Erythroblast (primary cell): ENCODE measurements around the gene LRRFIP2.

ENCODE experiments used
- DNase-seq, 2 experiments: peaks; one replicate each; lab custom pipeline; 2025; lab: John Stamatoyannopoulos, UW
- GATA1 ChIP-seq: IDR thresholded peaks from 2 replicates; pipeline ENCODE4 v1.6.1; 2011; ENCODE audit warnings: low read depth, mild to moderate bottlenecking, control low read depth, low read length, moderate library complexity
- POLR2A ChIP-seq: IDR thresholded peaks from 2 replicates; pipeline ENCODE4 v1.6.1; 2011; ENCODE audit warnings: mild to moderate bottlenecking, low read length

LRRFIP2 gene

DNA sequence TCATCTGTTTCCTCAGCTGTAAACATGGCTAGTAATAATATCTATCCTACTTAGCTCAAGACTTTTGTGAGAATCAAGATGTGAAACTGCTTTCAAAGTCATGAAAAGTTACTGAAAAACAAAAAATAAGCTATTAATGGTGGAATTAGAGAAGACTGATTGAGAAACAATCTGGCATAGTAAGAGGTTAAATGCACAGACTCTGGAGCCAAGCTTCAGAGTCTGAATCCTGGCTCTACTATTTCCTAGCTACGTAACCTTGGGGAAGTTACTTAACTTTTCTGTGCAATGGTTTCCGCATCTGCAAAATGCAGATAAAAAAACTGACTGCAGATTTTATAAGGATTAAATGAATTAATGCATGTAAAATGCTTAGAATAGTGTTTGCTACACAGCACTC is 28.8 kb downstream of the LRRFIP2 start:
- no peak for DNase-seq
- TF ChIP-seq GATA1 (no peak), POLR2A (no peak)

DNA sequence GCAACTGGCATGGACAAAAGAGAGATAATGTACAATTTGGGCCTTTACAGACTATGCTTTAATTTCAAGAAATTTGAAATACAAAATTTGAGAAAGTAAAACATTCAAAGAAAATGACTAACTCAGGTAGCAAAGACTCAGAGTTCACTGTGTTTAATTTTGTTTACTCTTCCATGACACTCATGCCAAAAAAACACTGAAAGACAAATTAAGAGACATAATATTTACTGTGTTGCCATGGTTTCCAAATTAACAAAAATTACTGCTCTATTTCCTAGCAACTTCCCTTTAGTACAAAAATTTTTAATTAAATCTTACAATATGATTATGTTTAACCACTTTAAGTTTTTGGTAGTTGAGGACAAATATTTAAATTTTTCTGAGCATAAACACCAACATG is 29.6 kb downstream of the LRRFIP2 start:
- TF ChIP-seq GATA1 (no peak), POLR2A (no peak)
- peak in 1 of 2 experiments; percentile 3 for DNase-seq

DNA sequence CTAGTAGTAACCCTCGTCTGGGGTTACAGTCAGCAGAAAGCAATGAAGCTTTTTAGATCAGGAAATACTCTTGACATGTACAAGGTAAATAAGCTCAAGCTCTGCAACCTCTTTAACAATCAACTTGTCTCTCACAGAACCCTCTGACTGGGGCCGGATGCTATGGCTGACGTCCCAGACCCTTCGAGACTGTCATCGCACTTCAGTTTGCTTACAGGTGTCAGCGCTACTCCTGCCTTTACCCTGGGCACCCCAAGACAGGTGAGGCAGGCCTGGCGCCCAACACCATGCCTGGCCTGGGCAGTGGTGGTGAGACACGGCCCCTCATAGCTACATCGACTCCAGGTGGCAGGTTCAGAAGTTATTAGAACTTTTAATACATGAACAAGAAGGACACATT is 30.6 kb downstream of the LRRFIP2 start:
- no peak for DNase-seq
- TF ChIP-seq POLR2A: no peak
- no peak for TF ChIP-seq GATA1

DNA sequence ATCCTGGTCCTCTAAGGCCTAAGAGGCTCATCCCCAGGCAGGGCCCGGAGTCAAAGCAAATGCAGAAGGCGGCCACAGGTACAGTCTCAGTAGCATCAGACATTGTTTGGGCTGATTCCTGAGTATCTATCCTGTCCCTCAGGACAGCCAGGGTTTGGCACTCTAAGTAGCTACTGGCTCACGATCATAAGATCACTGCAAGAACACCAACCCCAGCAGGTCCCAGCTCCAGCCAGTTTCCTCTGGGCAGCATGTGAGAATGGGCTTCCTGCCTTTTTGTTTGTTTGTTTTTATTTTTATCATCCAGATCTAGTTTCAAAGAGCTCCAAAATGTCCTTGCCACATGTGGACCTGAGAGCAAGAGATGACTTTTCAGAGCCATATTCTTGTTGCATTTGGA is 32.7 kb downstream of the LRRFIP2 start:
- no peak for DNase-seq
- TF ChIP-seq GATA1 (no peak), POLR2A (no peak)

DNA sequence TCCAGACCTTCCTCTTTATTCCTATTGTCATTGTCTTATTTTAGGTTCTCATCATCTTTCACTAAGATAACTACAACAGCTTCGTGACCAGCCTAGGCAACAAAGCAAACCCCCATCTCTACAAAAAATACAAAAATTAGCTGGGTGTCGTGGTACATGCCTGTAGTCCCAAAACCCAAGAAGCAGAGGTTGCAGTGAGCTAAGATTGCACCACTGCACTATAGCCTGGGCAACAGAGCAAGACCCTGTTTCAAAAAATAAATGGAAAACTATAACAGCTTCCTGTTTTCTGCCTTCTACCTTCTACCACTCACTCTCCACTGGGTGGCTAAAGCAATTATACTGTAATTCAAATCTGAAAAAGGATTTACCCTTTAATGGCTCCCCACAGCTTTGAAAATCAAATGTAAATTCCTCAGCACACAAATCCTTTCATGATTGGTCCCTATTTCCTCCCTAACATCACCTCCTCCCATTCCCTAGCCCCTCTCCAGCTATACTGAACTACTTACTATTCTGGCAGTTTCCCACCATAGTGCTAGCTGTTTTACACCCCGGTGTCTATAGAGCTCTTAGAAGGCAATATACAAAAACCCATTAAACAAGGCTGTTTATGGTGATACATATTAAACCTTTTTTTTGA is 33.4 kb downstream of the LRRFIP2 start:
- DNase-seq: no peak

DNA sequence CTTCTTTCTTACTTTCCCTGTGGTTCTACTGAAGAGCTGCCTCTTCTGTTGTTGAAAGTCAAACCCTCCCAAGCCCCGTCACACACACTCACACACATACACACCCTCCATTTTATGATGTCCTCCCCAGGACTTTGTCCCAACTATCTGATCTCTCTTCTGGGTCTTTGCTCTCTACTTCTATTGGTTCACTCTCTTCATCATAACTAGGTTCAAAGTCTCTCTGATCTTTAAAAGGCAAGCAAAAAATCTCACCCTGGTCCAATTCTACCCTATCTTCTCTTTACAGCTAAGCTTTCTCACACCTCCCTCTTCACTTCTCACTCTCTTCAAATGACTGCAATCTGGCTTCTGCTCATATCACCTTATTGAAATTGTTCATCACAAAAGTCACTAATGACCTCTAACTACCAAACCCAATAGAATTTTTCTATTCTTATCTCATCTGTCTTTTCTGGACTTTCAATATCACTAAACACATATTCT is 34.8 kb downstream of the LRRFIP2 start:
- TF ChIP-seq POLR2A (no peak), GATA1 (no peak)
- DNase-seq: peak; percentile 21 to 52

More for the DNA sequence above, 33.4 kb downstream of the LRRFIP2 start:
- TF ChIP-seq GATA1 (no peak), POLR2A (no peak)

DNA sequence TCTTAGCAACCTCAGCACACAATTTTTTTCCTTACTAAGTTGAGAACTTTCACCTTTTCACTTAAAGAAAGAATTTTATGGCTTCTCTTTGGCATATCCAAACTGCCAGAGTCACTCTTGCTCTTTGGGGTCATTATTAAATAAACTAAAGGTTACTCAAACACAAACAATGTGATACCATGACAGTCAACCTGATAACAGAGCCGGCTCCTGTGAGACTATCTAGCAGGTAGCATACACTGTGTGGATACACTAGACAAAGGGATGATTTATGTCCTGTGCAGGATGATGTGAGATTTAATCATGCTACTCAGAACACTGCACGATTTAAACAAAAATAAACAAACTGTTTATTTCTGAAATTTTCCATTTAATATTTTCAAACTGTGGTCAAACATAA is 35.6 kb downstream of the LRRFIP2 start:
- TF ChIP-seq POLR2A (no peak), GATA1 (no peak)
- DNase-seq: peak in 1 of 2 experiments; percentile 5

DNA sequence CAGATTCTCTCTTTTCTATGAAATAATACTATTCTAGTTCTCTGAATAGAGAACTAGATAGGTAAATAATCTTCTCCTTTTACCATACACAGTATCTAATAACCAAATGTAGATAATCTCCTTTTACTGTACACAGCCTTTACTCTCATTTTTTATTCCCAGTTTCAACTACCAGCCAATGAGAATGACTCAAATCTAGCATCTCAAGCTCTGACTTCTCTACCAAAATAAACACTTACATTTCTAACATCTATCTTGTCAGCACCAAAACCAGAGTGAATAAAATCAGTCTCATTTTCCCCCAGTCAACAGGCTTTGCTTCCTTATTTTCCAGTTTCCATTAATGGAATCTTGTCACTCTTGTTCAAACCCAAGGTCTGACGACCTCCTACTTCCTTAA is 36.9 kb downstream of the LRRFIP2 start:
- DNase-seq: no peak
- TF ChIP-seq POLR2A (no peak), GATA1 (no peak)

DNA sequence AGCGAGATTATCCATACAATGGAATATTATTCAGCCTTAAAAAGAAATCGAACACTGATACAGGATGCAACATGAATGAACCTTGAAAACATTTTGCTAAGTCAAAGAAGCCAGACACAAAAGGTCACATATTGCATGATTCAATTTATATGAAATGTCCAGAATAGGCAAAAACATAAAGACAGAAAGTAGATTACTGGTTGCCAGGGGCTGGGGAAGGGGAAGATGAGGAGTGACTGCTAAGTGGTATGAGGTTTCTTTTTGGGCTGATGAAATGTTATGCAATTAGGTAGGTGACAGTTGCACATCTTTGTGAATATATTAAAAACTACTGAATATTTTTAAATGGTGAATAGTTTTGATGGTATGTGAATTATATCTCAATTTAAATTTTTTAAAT is 38.3 kb downstream of the LRRFIP2 start:
- DNase-seq: peak; percentile 56 to 83
- no peak for TF ChIP-seq GATA1
- TF ChIP-seq POLR2A: no peak

DNA sequence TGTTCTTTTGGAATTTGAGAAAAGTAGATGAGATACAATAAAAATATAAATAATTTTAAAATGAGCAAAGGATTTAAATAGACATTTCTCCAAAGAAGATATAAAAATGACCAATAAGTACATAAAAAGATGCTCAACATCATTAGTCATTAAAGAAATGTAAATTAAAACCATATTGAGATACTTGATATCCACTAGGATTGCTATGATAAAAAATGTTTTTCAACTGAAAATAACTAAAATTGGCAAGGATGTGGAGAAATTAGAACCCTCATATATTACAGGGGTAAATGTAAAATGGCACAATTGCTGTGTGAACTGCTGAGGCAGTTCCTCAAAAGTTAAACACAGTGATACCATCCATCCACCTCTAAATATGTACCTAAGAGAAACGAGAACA is 38.8 kb downstream of the LRRFIP2 start:
- TF ChIP-seq GATA1 (no peak), POLR2A (no peak)
- DNase-seq: no peak

DNA sequence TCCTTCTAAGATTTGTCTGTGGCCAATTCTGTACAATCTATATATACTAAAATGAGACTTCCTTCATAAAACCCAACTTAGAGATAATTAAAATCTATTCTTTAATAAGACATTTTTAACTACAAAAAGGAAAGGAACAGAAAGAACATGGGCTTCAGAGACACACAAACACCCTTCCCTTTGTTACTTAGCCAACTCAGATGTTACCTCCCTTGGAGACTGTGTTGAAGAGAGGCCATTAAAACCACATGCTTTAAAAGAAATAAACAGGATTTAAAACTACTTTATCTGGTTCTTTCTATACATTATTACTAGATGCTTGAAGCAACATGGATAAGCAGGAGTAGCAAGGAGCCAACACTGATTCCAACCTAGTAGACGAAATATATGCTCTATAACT is 42.0 kb downstream of the LRRFIP2 start:
- TF ChIP-seq GATA1 (no peak), POLR2A (no peak)
- DNase-seq: no peak

DNA sequence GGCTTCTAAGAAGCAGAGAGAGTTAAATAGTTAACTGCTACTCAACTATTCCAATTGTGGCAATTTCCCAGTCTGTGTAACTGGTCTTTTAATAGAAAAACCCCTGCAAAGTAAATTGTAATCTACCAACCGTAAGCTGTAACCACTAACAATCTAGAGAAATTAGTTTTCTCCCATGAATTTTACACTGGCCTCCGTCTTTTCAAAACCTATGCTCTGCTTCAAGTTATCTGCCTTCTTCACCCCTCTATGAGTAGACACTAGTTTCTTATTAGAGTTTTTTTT is 42.6 kb downstream of the LRRFIP2 start:
- TF ChIP-seq GATA1: no peak
- no peak for TF ChIP-seq POLR2A
- no peak for DNase-seq

DNA sequence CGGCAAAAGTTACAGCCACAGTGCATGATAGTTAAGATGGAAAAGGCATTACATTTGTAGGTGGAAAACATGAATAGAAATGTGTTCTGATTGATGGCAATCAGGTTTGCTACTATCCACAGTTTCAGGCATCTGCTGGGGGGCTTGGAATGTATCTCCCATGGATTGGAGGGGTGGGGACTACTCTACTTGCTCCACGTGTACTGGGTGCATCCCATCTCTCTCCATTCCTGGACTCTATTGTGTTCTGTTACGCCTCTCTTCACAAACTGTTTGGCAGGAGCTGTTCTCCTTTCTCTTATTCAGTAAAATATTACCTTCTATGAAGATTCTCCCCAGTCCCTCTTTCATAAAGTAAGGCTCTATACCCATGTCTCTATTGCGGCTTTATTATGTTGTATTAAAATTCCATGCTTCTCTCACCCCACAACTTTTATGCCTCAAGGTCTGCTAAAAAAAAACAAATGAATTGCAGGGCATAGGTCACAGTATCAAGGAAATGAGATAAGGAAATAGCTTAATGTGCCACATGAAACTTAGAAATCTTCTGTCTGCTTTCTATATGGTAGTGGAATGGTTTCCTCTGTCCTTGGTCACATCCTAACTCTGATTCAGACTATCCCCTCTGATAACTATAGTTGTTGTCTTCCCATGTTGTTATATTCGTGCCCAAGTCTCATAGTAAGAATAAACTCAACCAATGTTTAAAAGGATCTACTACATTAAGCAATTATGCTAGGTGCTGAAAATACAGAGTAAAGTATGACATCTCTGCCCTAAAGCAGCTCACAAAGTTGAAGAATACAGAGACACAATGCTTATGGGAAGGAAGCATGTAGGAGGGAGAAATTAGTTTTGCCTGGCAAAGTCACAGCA is 43.2 kb downstream of the LRRFIP2 start:
- DNase-seq: no peak
- TF ChIP-seq GATA1 (no peak), POLR2A (no peak)

DNA sequence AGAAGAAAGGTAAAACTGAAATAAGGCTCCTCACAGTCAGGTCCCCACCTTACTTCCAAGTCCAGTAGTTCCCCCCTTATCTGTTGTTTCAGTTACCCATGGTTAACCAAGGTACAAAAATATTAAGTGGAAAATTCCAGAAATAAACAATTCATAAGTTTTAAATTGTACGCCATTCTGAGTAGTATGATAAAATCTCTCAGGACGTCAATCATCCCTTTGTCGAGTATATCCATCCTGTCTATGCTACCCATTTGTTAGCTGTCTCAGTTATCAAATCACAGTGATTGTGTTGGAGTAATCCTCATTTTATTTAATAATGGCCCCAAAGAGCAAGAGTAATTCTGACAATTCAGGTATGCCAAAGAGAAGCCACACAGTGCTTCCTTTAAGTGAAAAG is 43.9 kb downstream of the LRRFIP2 start:
- TF ChIP-seq POLR2A (no peak), GATA1 (no peak)
- no peak for DNase-seq
